Central memory CD8-positive, alpha-beta T cell (primary cell): Measurements from ENCODE around the gene ANKRD52.

Experiments used
- ATAC-seq: fragments of 150-1000 bp; cut with Tn5 transposase; replicated peaks from 2 replicates; pipeline ENCODE4 v1.10.0; 2022; ENCODE audit warnings: mild to moderate bottlenecking, moderate FRiP score, moderate number of reproducible peaks; ENCODE audit not compliant: poor library complexity, severe bottlenecking; ENCODE audit errors: extremely low read depth
- DNase-seq, 2 donors: peaks; one replicate each; pipeline ENCODE4 v3.0.0; 2021; ENCODE audit warnings: low spot score in 2 of 2
- H3K27ac Mint-ChIP-seq: one replicate; pipeline ENCODE4 v1.8.0; 2022; ENCODE audit warnings: low read depth, mild to moderate bottlenecking, moderate library complexity, mixed read lengths
- H3K27me3 Mint-ChIP-seq: one replicate; pipeline ENCODE4 v1.8.0; 2022; ENCODE audit warnings: mixed read lengths
- H3K36me3 Mint-ChIP-seq: one replicate; pipeline ENCODE4 v1.8.0; 2022; ENCODE audit warnings: mild to moderate bottlenecking, moderate library complexity, mixed read lengths; ENCODE audit not compliant: insufficient read depth
- H3K4me1 Mint-ChIP-seq: one replicate; pipeline ENCODE4 v1.8.0; 2022; ENCODE audit warnings: mixed read lengths
- H3K4me3 Mint-ChIP-seq: one replicate; pipeline ENCODE4 v1.8.0; 2022; ENCODE audit warnings: mild to moderate bottlenecking, moderate library complexity, mixed read lengths
- H3K9me3 Mint-ChIP-seq: one replicate; pipeline ENCODE4 v1.8.0; 2022; ENCODE audit warnings: mixed read lengths

ANKRD52 gene

GRCh38 chr12:56229082-56229481, 29.1 kb downstream of the ANKRD52 start:
- no peak overlapping the region for H3K4me3 Mint-ChIP-seq
- H3K4me1 Mint-ChIP-seq, result peaks cover 17% of the 10 kb centered on the region
- no peaks in the 10 kb centered on the region for H3K27me3 Mint-ChIP-seq
- ATAC-seq, result no peak
- H3K9me3 Mint-ChIP-seq, result no peaks in the 10 kb centered on the region
- DNase-seq, result no peak
- peaks cover 7% of the 10 kb centered on the region for H3K36me3 Mint-ChIP-seq
- H3K27ac Mint-ChIP-seq, result no peak overlapping the region

- H3K4me3 Mint-ChIP-seq, result peak overlapping the region; percentile 79
- ATAC-seq (no peak), DNase-seq (no peak)
- peaks cover 20% of the 10 kb centered on the region for H3K36me3 Mint-ChIP-seq
- H3K9me3 Mint-ChIP-seq, result no peaks in the 10 kb centered on the region
- H3K27ac Mint-ChIP-seq, result peak overlapping the region; percentile 81
- H3K4me1 Mint-ChIP-seq, result peaks cover 51% of the 10 kb centered on the region
- H3K27me3 Mint-ChIP-seq, result no peaks in the 10 kb centered on the region
These were observed 33.2 kb downstream of the ANKRD52 start for GRCh38 chr12:56224954-56225353.

GRCh38 chr12:56224102-56224701, 34.0 kb downstream of the ANKRD52 start, which contains the start of gene NABP2:
Gene NABP2, plus strand, starts transcription at chr12:56224342. Its CDS starts 515 bp downstream, at chr12:56224857.
- H3K27me3 Mint-ChIP-seq, result no peaks in the 10 kb centered on the region
- peak within 1 kb of the TSS; percentile 81 for H3K27ac Mint-ChIP-seq
- H3K36me3 Mint-ChIP-seq, result peaks cover 20% of the 10 kb centered on the region
- peak within 1 kb of the TSS; percentile 79 for H3K4me3 Mint-ChIP-seq
- peaks cover 51% of the 10 kb centered on the region for H3K4me1 Mint-ChIP-seq
- DNase-seq (peak; percentile 80 to 83), ATAC-seq (peak; percentile 62)
- no peaks in the 10 kb centered on the region for H3K9me3 Mint-ChIP-seq

DNA sequence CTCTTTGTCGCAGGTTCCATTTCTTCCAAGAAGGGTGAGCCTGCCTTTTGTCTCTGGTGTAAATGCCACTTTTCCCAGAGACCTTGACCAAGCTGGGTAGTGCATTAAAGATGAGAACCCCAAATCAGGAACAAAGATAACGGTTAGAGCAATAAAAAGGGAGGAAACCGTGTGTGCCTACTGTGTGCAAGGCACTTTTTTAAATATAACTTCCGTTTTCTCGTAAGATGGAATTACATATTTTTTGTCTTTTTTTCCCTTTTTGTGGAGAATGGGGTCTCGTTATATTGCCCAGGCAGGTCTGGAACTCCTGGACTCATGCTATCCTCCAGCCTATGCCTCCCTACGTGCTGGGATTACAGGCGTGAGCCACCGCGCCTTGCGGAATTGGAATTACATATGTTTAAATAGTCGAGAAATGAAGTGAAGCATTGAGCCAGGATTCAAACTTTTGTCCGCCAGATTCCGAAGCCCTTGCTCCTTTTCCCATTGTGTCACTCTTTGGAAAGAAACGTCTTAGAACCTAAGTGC, 34.5 kb downstream of the ANKRD52 start:
- no peaks in the 10 kb centered on the region for H3K27me3 Mint-ChIP-seq
- DNase-seq, result no peak
- H3K36me3 Mint-ChIP-seq, result peaks cover 20% of the 10 kb centered on the region
- peak overlapping the region; percentile 79 for H3K4me3 Mint-ChIP-seq
- peaks cover 51% of the 10 kb centered on the region for H3K4me1 Mint-ChIP-seq
- ATAC-seq, result no peak
- no peaks in the 10 kb centered on the region for H3K9me3 Mint-ChIP-seq
- H3K27ac Mint-ChIP-seq, result peak overlapping the region; percentile 81

DNA sequence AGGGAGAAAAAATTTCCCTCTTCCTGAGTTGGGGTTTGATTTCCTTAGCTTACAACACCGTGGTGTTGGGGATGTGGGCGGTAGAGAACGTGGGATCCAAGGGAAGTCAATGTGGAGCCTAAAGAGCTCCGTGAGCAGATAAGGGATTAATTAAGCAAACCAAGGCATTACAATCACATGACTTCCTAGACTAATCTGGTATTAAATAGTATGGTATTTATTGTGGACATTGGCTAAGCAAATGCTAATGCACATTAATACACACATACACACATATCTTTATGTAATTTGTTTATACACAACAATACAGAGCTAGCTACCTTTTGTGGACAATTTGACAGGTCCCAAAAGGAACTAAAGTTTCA, 35.7 kb downstream of the ANKRD52 start:
- DNase-seq, result no peak
- H3K4me1 Mint-ChIP-seq, result peaks cover 51% of the 10 kb centered on the region
- no peaks in the 10 kb centered on the region for H3K9me3 Mint-ChIP-seq
- no peaks in the 10 kb centered on the region for H3K27me3 Mint-ChIP-seq
- peaks cover 20% of the 10 kb centered on the region for H3K36me3 Mint-ChIP-seq
- no peak for ATAC-seq
- peak overlapping the region; percentile 100 for H3K27ac Mint-ChIP-seq
- peak overlapping the region; percentile 99 for H3K4me3 Mint-ChIP-seq

GRCh38 chr12:56221757-56222530, 36.2 kb downstream of the ANKRD52 start, which contains the start of gene RNF41:
Gene RNF41, minus strand, starts transcription at chr12:56221922. Its CDS starts 7,875 bp downstream, at chr12:56214047.
- ATAC-seq (peak; percentile 90), DNase-seq (peak; percentile 88 to 91)
- peak within 1 kb of the TSS; percentile 99 for H3K4me3 Mint-ChIP-seq
- no peaks in the 10 kb centered on the region for H3K9me3 Mint-ChIP-seq
- H3K4me1 Mint-ChIP-seq, result peaks cover 51% of the 10 kb centered on the region
- H3K27ac Mint-ChIP-seq, result peak within 1 kb of the TSS; percentile 100
- H3K27me3 Mint-ChIP-seq, result no peaks in the 10 kb centered on the region
- peaks cover 20% of the 10 kb centered on the region for H3K36me3 Mint-ChIP-seq

DNA sequence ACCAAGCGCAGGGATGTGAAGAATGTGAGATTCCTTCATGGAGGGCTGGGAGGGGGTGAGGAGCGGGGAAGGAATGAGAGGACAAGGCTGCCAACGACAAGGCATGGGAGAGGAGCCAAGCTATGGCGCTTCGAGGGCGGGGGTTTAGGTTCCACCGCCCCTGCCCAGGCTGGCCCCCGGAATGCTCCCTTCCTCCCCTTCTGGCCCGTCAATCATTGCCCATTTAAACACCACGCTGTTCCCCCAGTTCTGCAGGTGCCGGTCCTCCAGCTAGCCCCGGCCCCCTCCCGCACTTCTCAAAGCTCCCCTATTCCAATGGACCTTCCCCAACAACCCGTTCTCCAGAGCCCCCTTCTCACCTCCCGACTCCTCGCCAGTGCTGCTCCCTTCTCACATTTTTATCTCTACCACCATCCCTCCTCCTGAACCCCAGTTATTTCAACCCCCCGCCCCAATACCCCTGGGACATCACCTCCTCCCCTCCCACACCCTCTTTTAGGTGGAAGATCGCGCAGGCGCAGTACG, 36.9 kb downstream of the ANKRD52 start:
- Mint-ChIP-seq H3K27ac (peak overlapping the region; percentile 100), H3K9me3 (no peaks in the 10 kb centered on the region), H3K36me3 (peaks cover 19% of the 10 kb centered on the region), H3K4me3 (peak overlapping the region; percentile 99), H3K27me3 (no peaks in the 10 kb centered on the region), H3K4me1 (peaks cover 57% of the 10 kb centered on the region)
- peak; percentile 10 for ATAC-seq
- peak in 1 of 2 donors; percentile 20 for DNase-seq

DNA sequence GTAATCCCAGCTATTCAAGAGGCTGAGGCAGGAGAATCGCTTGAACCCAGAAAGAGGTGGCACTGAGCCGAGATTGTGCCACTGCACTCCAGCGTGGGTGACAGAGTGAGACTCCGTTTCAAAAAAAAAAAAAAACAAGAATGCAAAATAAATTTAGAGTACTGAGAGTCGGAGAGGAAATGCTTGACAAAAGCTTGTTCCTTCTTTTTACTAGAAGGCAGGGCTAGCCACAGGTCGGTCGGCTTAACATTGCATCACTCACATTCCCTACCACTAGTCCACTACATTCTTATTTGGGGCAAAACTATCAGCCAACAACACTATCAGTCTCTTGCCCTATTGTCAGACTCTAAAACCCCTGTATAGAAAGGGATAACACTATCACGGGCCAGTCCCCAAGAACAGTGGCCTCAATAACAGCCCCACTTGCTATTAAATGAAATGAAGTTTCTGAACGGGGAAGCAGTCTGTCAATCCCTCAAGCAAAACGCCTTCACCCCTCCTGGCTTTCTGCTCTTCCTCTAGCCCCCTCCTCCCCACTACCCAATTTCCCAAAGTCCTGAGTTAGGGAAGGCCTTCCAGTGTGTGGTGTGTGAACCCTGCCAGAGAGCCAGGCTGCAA, 37.5 kb downstream of the ANKRD52 start:
- Mint-ChIP-seq H3K27ac (peak overlapping the region; percentile 100), H3K9me3 (no peaks in the 10 kb centered on the region), H3K27me3 (no peaks in the 10 kb centered on the region), H3K36me3 (peaks cover 18% of the 10 kb centered on the region), H3K4me1 (peaks cover 61% of the 10 kb centered on the region), H3K4me3 (peak overlapping the region; percentile 99)
- ATAC-seq (no peak), DNase-seq (no peak)

- Mint-ChIP-seq H3K36me3 (peaks cover 25% of the 10 kb centered on the region), H3K27me3 (no peaks in the 10 kb centered on the region), H3K9me3 (no peaks in the 10 kb centered on the region), H3K4me3 (peak overlapping the region; percentile 13), H3K4me1 (peaks cover 53% of the 10 kb centered on the region), H3K27ac (no peak overlapping the region)
- no peak for ATAC-seq
- DNase-seq, result no peak
These were observed 38.3 kb downstream of the ANKRD52 start for GRCh38 chr12:56219840-56220239.

GRCh38 chr12:56216461-56216860, 41.7 kb downstream of the ANKRD52 start:
- Mint-ChIP-seq H3K36me3 (peaks cover 34% of the 10 kb centered on the region), H3K4me1 (peaks cover 25% of the 10 kb centered on the region), H3K27ac (no peak overlapping the region), H3K4me3 (no peak overlapping the region), H3K9me3 (no peaks in the 10 kb centered on the region), H3K27me3 (no peaks in the 10 kb centered on the region)
- no peak for DNase-seq
- ATAC-seq, result no peak

- Mint-ChIP-seq H3K4me3 (no peak overlapping the region), H3K27me3 (no peaks in the 10 kb centered on the region), H3K9me3 (no peaks in the 10 kb centered on the region), H3K36me3 (peaks cover 48% of the 10 kb centered on the region), H3K27ac (no peak overlapping the region), H3K4me1 (peaks cover 15% of the 10 kb centered on the region)
- ATAC-seq (no peak), DNase-seq (no peak)
These were observed 44.3 kb downstream of the ANKRD52 start for GRCh38 chr12:56213878-56214277.

- ATAC-seq (no peak), DNase-seq (no peak)
- H3K4me1 Mint-ChIP-seq, result peaks cover 15% of the 10 kb centered on the region
- H3K36me3 Mint-ChIP-seq, result peaks cover 60% of the 10 kb centered on the region
- H3K4me3 Mint-ChIP-seq, result no peak overlapping the region
- no peak overlapping the region for H3K27ac Mint-ChIP-seq
- H3K9me3 Mint-ChIP-seq, result no peaks in the 10 kb centered on the region
- H3K27me3 Mint-ChIP-seq, result no peaks in the 10 kb centered on the region
These were observed 45.8 kb downstream of the ANKRD52 start for GRCh38 chr12:56212361-56212760.
